Kidney (tissue), 22 donors: Measurements from ENCODE around the gene ERAS. TPM values are rescaled to one million over a fixed set of nuclear protein-coding genes. Genes with fewer than 3 reads are reported as not detected.

Experiments used
- DNase-seq, 5 donors: peaks; one replicate each; pipeline ENCODE4 v3.0.0-alpha.2; 2013 to 2020
- FAIRE-seq: peaks from 2 replicates; lab custom pipeline; 2012; peaks lifted over from hg19 to GRCh38; lab: Jason Lieb, UNC
- H3K27ac ChIP-seq, 2 donors: one replicate each; pipeline ENCODE4 v1.7.0; 2013; ENCODE audit warnings: low read depth in 2 of 2, low read length in 2 of 2, inconsistent platforms in 1 of 2
- H3K27me3 ChIP-seq: one replicate; pipeline ENCODE4 v1.7.1; 2013; ENCODE audit warnings: low read length, inconsistent platforms; ENCODE audit not compliant: control insufficient read depth, insufficient read depth
- H3K36me3 ChIP-seq, 3 donors: one replicate each; pipeline versions ENCODE4 v1.7.0 to v1.7.1; 2013; ENCODE audit warnings: low read length in 3 of 3, control low read depth in 1 of 3, inconsistent platforms in 1 of 3; ENCODE audit not compliant: insufficient read depth in 3 of 3, control insufficient read depth in 2 of 3
- H3K4me1 ChIP-seq, 3 donors: one replicate each; pipeline versions ENCODE4 v1.7.0 to v1.7.1; 2013; ENCODE audit warnings: low read length in 3 of 3, inconsistent platforms in 1 of 3, low read depth in 1 of 3; ENCODE audit not compliant: control insufficient read depth in 2 of 3, insufficient read depth in 2 of 3
- H3K4me3 ChIP-seq, 3 donors: one replicate each; pipeline versions ENCODE4 v1.7.0 to v1.8.1; 2013; ENCODE audit warnings: low read length in 3 of 3, control low read depth in 1 of 3, inconsistent platforms in 1 of 3
- H3K9ac ChIP-seq, 3 donors: one replicate each; pipeline versions ENCODE4 v1.7.0 to v1.7.1; 2013; ENCODE audit warnings: low read length in 3 of 3, control low read depth in 1 of 3, inconsistent platforms in 1 of 3
- H3K9me3 ChIP-seq, 3 donors: one replicate each; pipeline versions ENCODE4 v1.7.0 to v1.7.1; 2013; ENCODE audit warnings: low read length in 3 of 3, control low read depth in 1 of 3, inconsistent platforms in 1 of 3; ENCODE audit not compliant: control insufficient read depth in 2 of 3, insufficient read depth in 1 of 3
- CTCF ChIP-seq: IDR thresholded peaks from 3 replicates; pipeline ENCODE4 v1.5.1; 2012; ENCODE audit warnings: mild to moderate bottlenecking, moderate library complexity, borderline replicate concordance; ENCODE audit not compliant: insufficient read depth; ENCODE audit errors: extremely low read depth
- intact Hi-C: fragments of 100-400 bp; cut with DNase I; formaldehyde crosslinking; loops from one replicate; pipeline ENCODE4 v1.11.1; 2022
- long read RNA-seq, 10 donors: library from polyadenylated mRNA in 1 of 10; unstranded in 1 of 10; transcript quantifications; one replicate each; pipeline ENCODE4 v2.0.0 and lab custom pipeline, GENCODE V29; 2021 to 2026
- polyA plus RNA-seq: library from polyadenylated mRNA; stranded (reverse); fragments of 350-450 nt; fragmentation: Illumina TruSeq; extraction: RNeasy Lipid Tissue Mini Kit (QIAGEN cat#74804); gene quantifications from one replicate; pipeline ENCODE4 v1.2.3, GENCODE V29; 2014; ENCODE audit warnings: low read depth, low replicate concordance; ENCODE audit not compliant: insufficient read depth
- total RNA-seq: library from RNA; stranded (reverse); fragmentation: NEBNext Ultra II Directional; extraction: Animal tissue kit (Norgen Biotek cat#: 25700); gene quantifications from one replicate; pipeline ENCODE4 v1.2.1, GENCODE V29; 2021
- donor health status: control.
- donor health status: control.
- donor health status: control.
- donor health status: control.
- donor health status: control.
- donor health status: DM: yes; HTN: yes; CAD: no.
- donor health status: Normal renal cell carcinoma (clear cell type).

Gene ERAS
- total RNA-seq: 0.19 TPM
- 0.43 TPM for polyA plus RNA-seq
- long read RNA-seq, donor 1: 0 reads
- long read RNA-seq, donor 2: 0 reads
- long read RNA-seq, donor 3: 0 reads
- long read RNA-seq, donor 4: 0 reads
- long read RNA-seq, donor 5: 0 reads
- long read RNA-seq, donor 6: 0 reads
- long read RNA-seq, donor 7: 0 reads
- long read RNA-seq, donor 8, partial matches to known transcripts: 0 of 1 reads
- long read RNA-seq, donor 8, other reads (novel, unspliced or antisense): 0 of 1 reads
- long read RNA-seq, donor 9: 0 reads
- long read RNA-seq, donor 10, partial matches to known transcripts: 0 of 1 reads
- long read RNA-seq, donor 10, other reads (novel, unspliced or antisense): 0 of 1 reads

DNA sequence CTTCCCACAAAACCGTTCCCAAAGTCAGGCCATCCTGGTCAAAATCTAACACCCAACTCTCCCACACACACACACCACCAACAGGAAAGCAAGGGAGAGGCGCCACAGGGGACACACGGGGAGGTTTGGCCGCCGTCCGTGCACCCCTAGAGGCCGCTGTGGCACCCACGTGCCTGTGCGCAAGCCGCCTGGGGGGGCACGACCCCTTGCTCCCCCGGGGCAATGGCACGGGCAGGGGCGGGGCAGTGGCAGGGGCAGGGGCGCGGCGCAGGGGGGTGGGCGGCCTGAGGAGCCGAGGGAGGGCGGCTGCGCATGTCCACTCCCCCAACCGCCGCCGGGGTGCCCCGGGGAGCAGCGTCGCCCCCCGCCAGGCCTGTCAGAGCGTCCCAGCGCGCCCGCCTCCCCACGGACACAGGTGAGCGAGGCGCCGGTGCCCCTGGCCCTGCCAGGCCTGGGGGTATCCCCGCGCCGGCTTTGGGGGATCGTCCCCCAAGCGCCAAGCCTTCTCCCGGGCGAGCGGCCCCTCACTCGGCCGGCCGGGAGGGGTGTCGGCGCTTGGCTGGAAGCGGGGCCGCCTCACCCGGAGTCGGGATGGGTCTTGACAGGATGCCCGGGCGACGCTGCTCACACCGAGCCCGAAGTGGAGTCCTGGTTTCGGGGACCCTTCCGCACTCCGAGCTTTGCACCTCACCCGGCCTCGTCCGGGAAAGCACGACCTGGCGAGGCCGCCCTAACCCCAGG, at the start of gene ERAS:
ERAS (plus strand) TSS at position 379 of the 741 bp plus-strand sequence. CDS start 2,611 bp downstream, outside the sequence.
- TF ChIP-seq CTCF: no peak
- Histone ChIP-seq H3K4me3 (no peak within 1 kb of the TSS), H3K27me3 (no peaks in the 10 kb centered on the region), H3K4me1 (no peaks in the 10 kb centered on the region), H3K9ac (no peak within 1 kb of the TSS), H3K27ac (no peak within 1 kb of the TSS), H3K36me3 (peaks cover 0 to 15% (median 9%) of the 10 kb centered on the region in 3 donors), H3K9me3 (no peaks in the 10 kb centered on the region)
- DNase-seq (no peak), FAIRE-seq (no peak)
- intact Hi-C loops: no loop called here

- FAIRE-seq: no peak
- Histone ChIP-seq H3K4me3 (no peak overlapping the region), H3K27me3 (peaks cover 2% of the 10 kb centered on the region), H3K36me3 (no peaks in the 10 kb centered on the region), H3K9me3 (no peaks in the 10 kb centered on the region), H3K9ac (no peak overlapping the region), H3K27ac (no peak overlapping the region), H3K4me1 (no peaks in the 10 kb centered on the region)
- intact Hi-C loops: no loop called here
- no peak for DNase-seq
- no peak for TF ChIP-seq CTCF
These were observed 49.4 kb upstream of the ERAS start for GRCh38 chrX:48776818-48777439.

GRCh38 chrX:48779399-48779798, 46.9 kb upstream of the ERAS start:
- DNase-seq (no peak), FAIRE-seq (no peak)
- no peaks in the 10 kb centered on the region for H3K9me3 ChIP-seq
- intact Hi-C loops: no loop called here
- no peak overlapping the region for H3K27ac ChIP-seq
- H3K4me3 ChIP-seq: no peak overlapping the region
- H3K27me3 ChIP-seq: peaks cover 2% of the 10 kb centered on the region
- no peak overlapping the region for H3K9ac ChIP-seq
- H3K4me1 ChIP-seq: no peaks in the 10 kb centered on the region
- H3K36me3 ChIP-seq: no peaks in the 10 kb centered on the region
- no peak for TF ChIP-seq CTCF
